HG03565 (cell line): Measurements from ENCODE around the gene CX3CR1.
"Not testable (repeated sequence)": the region's sequence is repeated elsewhere in the genome, so short reads cannot be mapped to it uniquely, and the experiment has no call there.

Experiments used
- ATAC-seq: cut with Tn5 transposase; IDR thresholded peaks from one replicate; pipeline ENCODE4 v1.9.1; 2021; ENCODE audit warnings: mild to moderate bottlenecking, moderate library complexity; ENCODE audit not compliant: unreplicated experiment

The CX3CR1 gene

DNA sequence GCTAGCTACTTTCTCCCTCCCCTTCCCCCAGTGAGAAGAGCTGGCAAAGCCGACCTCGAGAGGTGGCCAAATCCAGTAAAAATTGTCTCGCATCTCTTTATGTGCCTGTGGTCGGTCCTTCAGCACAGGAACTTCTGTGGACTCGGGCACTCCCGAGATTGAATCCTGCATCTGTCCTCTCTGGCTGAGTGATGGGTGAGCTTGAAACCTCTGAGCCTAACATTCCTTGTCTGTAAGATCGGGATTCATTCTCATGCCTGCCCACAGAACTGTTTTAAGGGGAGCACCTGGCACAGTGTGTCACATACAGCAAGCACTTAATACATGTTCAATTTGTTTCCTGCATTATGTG is 11.3 kb downstream of the CX3CR1 start:
- ATAC-seq = no peak

GRCh38 chr3:39267631-39268548 is 11.9 kb downstream of the CX3CR1 start:
- no peak for ATAC-seq

GRCh38 chr3:39264053-39264452 is 15.8 kb downstream of the CX3CR1 start:
- ATAC-seq = no peak

DNA sequence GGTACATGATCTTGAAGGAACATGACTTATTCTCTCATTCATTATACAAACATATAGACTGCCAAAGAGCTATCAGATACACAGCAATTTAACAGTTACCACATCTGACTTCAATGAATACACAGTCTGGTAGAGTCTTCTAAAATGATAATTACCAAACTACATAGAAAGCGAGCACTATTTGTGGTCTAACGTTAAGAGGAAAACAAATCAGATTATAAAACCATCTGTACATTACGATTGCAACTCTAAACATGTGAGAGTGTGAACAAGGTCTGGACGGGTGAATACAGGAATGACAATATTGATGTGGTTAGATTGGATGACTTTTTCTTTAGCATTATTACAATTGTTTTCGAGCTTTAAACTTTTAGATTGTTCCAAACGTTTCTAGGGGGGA is 16.3 kb downstream of the CX3CR1 start:
- no peak for ATAC-seq

DNA sequence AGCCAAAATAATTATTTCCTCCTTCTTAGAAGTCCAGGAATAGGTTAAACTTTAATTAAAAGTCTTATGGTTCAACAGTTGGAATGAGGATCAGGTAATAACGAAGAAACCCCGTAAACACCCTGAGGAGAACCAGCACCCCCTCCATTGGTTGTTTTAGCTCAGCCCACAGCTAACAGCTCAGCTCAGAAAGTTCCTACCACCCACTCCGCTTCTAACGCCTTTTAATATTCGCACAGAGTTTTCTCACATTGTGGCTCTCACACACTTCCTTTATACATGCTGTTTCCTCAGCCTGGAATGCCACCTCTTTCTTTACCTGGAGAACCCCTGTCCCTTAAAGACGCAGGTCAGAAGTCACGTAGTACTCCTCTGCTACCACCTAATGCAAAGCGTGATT is 17.0 kb downstream of the CX3CR1 start:
- no peak for ATAC-seq

DNA sequence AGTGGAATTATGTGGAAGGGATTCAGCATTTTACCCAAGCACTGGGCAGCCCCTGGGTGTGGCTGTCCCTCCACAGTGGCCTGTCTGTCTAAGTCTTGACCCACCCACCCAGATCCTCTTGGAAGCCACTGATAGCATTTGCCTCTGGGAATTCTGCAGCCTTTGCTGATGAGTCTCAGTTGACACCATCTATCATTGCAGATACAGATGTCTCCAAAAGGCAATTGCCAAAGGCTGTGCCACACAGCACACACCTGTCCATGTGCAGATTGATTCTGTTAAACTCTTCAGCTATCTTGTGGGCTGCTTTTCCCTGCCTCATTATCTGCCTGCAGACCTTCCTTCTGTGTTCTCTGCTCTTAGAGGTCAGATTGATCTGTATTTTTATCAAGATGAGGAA is 18.1 kb downstream of the CX3CR1 start:
- ATAC-seq = no peak

- peak; percentile 47 for ATAC-seq
These were observed 18.9 kb downstream of the CX3CR1 start for GRCh38 chr3:39260957-39261356.

- ATAC-seq = no peak
These were observed 19.5 kb downstream of the CX3CR1 start for GRCh38 chr3:39260318-39260717.

GRCh38 chr3:39255503-39256325 is 24.1 kb downstream of the CX3CR1 start:
- ATAC-seq = peak; percentile 97

- ATAC-seq = no peak
These were observed 24.9 kb downstream of the CX3CR1 start for GRCh38 chr3:39254806-39255449.

DNA sequence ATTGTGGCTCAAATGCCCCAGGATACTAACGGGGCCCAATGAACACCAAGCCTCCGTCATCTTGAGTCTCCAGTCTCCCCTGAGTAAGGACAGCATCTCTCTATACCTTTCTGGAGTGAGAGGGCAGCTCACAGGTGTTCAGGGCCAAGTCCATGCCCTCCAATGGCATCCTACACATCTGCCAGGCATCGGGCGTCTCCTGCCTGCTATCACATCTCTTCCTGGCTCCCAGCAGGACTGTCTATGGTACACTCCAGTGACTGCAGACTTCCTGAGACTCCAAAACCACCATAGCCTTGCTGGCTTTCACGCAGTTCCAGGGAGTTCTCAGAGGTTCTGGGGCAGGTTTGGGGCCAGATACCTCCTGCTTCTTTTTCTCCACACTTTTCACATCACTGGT is 28.3 kb downstream of the CX3CR1 start:
- no peak for ATAC-seq

DNA sequence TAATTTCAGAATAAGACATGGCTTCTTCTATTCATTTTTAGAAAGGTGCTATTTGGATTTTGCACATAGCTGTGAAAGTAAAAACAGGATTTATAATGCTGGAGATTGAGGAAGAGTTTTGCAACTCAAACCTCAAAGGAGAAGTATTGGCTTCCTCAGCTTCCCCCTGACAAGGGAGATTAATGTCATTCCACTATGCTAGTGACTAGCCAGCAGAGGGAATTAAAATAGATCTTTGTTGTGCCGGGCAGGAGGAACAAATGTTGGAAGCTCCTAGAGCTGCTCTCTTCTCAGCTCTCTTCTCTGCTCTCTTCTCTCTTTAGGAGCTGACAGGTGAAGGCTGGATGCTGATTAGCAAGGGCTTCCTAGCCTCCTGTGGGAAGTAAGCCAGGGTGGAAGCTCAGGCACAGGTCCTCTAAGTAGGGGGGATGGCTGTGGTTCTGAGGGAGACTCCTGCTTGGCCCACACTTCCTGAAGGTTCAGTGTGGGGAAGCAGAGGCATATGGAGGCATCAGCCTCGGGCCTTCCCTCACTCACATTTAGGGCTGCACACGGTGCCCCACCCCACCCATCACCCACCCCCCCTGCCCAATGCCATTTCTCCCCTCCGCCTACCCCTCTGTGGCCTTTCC is 29.6 kb downstream of the CX3CR1 start:
- no peak for ATAC-seq

DNA sequence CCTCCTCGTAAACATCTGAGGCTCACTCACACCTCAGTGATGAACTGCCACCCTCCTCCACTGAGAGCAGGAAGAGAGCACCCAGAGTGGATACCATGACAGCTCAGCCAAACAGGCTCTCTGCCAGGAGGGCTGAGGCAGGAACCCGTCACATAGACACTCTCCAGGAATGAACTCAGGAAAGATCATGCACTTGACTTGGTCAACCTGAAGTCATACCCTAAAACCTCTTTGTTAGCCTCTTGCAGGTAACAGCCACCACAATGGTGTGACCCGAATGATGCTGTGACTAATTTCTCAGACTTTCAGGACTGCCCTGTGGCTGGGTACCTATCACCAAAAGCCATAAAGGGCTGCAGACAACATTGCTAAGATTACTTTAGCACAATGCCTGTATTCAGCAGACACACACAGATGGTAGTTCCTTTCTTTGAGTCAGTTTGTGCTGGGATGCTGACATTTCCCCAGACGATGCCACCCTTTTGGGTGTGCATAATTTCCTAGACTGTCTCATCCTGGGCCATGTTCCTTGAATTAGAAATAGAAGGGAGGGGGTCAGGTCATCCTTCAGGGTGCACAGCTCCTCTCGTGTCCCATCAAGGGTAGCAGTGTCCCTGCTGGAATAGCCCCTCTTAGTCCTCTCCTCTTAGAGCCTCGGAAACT is 30.3 kb downstream of the CX3CR1 start:
- ATAC-seq = peak; percentile 53

- no peak for ATAC-seq
These were observed 38.3 kb downstream of the CX3CR1 start for GRCh38 chr3:39241561-39241960.

GRCh38 chr3:39237027-39237426 is 42.8 kb downstream of the CX3CR1 start:
- no peak for ATAC-seq

GRCh38 chr3:39234651-39235050 is 45.2 kb downstream of the CX3CR1 start:
- ATAC-seq = no peak

GRCh38 chr3:39232859-39233258 is 47.0 kb downstream of the CX3CR1 start:
- no peak for ATAC-seq

- no peak for ATAC-seq
These were observed 49.4 kb downstream of the CX3CR1 start for GRCh38 chr3:39230453-39230852.

DNA sequence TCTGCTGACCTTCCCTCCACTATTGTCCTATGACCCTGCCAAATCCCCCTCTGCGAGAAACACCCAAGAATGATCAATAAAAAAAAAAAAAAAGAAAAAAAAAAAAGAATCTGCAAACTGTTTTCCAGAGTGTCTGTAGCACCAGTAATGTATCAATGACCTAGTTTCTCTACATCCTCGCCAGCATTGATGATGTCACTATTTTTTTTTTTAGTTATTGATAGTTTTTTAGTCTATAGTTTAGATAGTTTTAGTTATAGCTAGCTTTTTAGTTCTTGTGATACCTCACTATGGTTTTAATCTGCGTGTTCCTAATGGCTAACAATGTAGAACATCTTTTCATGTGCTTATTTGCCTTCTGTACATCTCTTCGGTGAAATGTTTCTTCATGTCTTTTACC is 51.3 kb downstream of the CX3CR1 start:
- ATAC-seq = no peak

DNA sequence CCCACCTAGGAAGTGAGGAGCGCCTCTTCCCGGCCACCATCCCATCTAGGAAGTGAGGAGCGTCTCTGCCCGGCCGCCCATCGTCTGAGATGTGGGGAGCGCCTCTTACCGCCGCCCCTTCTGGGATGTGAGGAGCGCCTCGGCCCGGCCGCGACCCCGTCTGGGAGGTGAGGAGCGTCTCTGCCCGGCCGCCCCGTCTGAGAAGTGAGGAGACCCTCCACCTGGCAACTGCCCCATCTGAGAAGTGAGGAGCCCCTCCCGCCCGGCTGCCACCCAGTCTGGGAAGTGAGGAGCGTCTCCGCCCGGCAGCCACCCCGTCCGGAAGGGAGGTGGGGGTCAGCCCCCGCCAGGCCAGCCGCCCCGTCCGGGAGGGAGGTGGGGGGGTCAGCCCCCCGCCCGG is 52.2 kb downstream of the CX3CR1 start:
- not testable (repeated sequence) for ATAC-seq
